HEK293 (cell line): ENCODE results near the gene SYT2.
A peak's percentile ranks its signal among the peaks of the same experiment; 100 is the strongest.

ENCODE experiments used
- CTCF ChIA-PET: fragments of 350-600 bp; formaldehyde crosslinking; extraction: SDS; loops from one replicate; lab custom pipeline; 2021; ENCODE audit warnings: antibody characterized with exemption; lab: Yijun Ruan, JAX
- POLR2A ChIA-PET: fragments of 300-600 bp; formaldehyde crosslinking; extraction: SDS; loops from one replicate; lab custom pipeline; 2020; ENCODE audit warnings: antibody characterized with exemption, inconsistent platforms; lab: Yijun Ruan, JAX
- H3K27ac ChIP-seq: fragments of 200-500 bp; sonication (Bioruptor generic); 2 replicates; pipeline ENCODE4 v1.5.1; 2014; ENCODE audit warnings: low read depth, low read length, control low read depth, inconsistent platforms; ENCODE audit errors: extremely low read depth
- H3K36me3 ChIP-seq, 2 experiments: fragments of 200-500 bp in 1 of 2; sonication (Bioruptor generic) in 1 of 2; 1 replicate in 1 of 2; 2 replicates in 1 of 2; pipeline ENCODE4 v1.5.1; 2014 to 2017; ENCODE audit warnings: inconsistent platforms in 2 of 2, low read length in 2 of 2; ENCODE audit not compliant: control insufficient read depth in 2 of 2, insufficient read depth in 1 of 2
- H3K4me1 ChIP-seq: fragments of 200-500 bp; sonication (Bioruptor generic); 2 replicates; pipeline ENCODE4 v1.5.1; 2014; ENCODE audit warnings: mild to moderate bottlenecking, low read length, inconsistent platforms; ENCODE audit not compliant: control insufficient read depth, insufficient read depth
- H3K4me3 ChIP-seq: 2 replicates; pipeline ENCODE4 v1.5.1; 2011; ENCODE audit warnings: low read depth, mild to moderate bottlenecking, control low read depth, low read length, moderate library complexity
- H3K9me3 ChIP-seq: fragments of 200-500 bp; sonication (Bioruptor generic); 2 replicates; pipeline ENCODE4 v1.5.1; 2014; ENCODE audit warnings: low read depth, low read length, inconsistent platforms; ENCODE audit not compliant: control insufficient read depth, insufficient read depth
- EGR2 ChIP-seq: fragments of 450-650 bp; formaldehyde crosslinking; IDR thresholded peaks from 2 replicates; pipeline ENCODE4 v1.5.1; 2016; ENCODE audit warnings: low read depth, missing biosample characterization, missing genetic modification characterization
- HOXA7 ChIP-seq: sonication (generic); formaldehyde crosslinking; IDR thresholded peaks from 2 replicates; pipeline ENCODE4 v1.8.1; 2022; ENCODE audit warnings: missing genetic modification reagents, borderline replicate concordance
- IKZF3 ChIP-seq: fragments of 450-650 bp; IDR thresholded peaks from 2 replicates; pipeline ENCODE4 v1.5.0; 2018; ENCODE audit warnings: missing biosample characterization, mild to moderate bottlenecking, missing genetic modification characterization, moderate library complexity
- OSR2 ChIP-seq: fragments of 450-650 bp; formaldehyde crosslinking; IDR thresholded peaks from 2 replicates; pipeline ENCODE4 v1.5.1; 2016; ENCODE audit warnings: missing biosample characterization, missing genetic modification characterization
- PRDM1 ChIP-seq: fragments of 450-650 bp; formaldehyde crosslinking; IDR thresholded peaks from 2 replicates; pipeline ENCODE4; 2016; ENCODE audit warnings: missing biosample characterization, missing genetic modification characterization
- ZBTB20 ChIP-seq: fragments of 450-650 bp; formaldehyde crosslinking; IDR thresholded peaks from 2 replicates; pipeline ENCODE4 v1.5.1; 2016; ENCODE audit warnings: missing biosample characterization, missing genetic modification characterization
- ZBTB8A ChIP-seq: fragments of 450-650 bp; formaldehyde crosslinking; IDR thresholded peaks from 2 replicates; pipeline ENCODE4 v1.5.1; 2016; ENCODE audit warnings: missing biosample characterization, missing genetic modification characterization
- ZFHX2 ChIP-seq: fragments of 450-650 bp; formaldehyde crosslinking; conservative IDR thresholded peaks from 2 replicates; pipeline ENCODE4 v1.5.1; 2016; ENCODE audit warnings: missing biosample characterization, missing genetic modification characterization
- ZNF10 ChIP-seq: fragments of 450-650 bp; formaldehyde crosslinking; IDR thresholded peaks from 2 replicates; pipeline ENCODE4 v1.5.1; 2017; ENCODE audit warnings: missing biosample characterization, missing genetic modification characterization
- ZNF677 ChIP-seq: fragments of 450-650 bp; IDR thresholded peaks from 2 replicates; pipeline ENCODE4 v1.5.0; 2018; ENCODE audit warnings: missing biosample characterization, mild to moderate bottlenecking, missing genetic modification characterization, moderate library complexity
- TF ChIP-seq, protein P1 (sequence below): fragments of 450-650 bp; formaldehyde crosslinking; IDR thresholded peaks from 2 replicates; pipeline ENCODE4 v1.5.1; 2017; ENCODE audit warnings: missing biosample characterization, missing genetic modification characterization
- TF ChIP-seq, protein P2 (sequence below): fragments of 450-650 bp; formaldehyde crosslinking; conservative IDR thresholded peaks from 2 replicates; pipeline ENCODE4 v1.5.1; 2016; ENCODE audit warnings: low read depth, missing biosample characterization, missing genetic modification characterization
- TF ChIP-seq, protein P3 (sequence below): fragments of 450-650 bp; formaldehyde crosslinking; IDR thresholded peaks from 2 replicates; pipeline ENCODE4 v1.5.1; 2016; ENCODE audit warnings: missing biosample characterization, missing genetic modification characterization

SYT2 gene

DNA sequence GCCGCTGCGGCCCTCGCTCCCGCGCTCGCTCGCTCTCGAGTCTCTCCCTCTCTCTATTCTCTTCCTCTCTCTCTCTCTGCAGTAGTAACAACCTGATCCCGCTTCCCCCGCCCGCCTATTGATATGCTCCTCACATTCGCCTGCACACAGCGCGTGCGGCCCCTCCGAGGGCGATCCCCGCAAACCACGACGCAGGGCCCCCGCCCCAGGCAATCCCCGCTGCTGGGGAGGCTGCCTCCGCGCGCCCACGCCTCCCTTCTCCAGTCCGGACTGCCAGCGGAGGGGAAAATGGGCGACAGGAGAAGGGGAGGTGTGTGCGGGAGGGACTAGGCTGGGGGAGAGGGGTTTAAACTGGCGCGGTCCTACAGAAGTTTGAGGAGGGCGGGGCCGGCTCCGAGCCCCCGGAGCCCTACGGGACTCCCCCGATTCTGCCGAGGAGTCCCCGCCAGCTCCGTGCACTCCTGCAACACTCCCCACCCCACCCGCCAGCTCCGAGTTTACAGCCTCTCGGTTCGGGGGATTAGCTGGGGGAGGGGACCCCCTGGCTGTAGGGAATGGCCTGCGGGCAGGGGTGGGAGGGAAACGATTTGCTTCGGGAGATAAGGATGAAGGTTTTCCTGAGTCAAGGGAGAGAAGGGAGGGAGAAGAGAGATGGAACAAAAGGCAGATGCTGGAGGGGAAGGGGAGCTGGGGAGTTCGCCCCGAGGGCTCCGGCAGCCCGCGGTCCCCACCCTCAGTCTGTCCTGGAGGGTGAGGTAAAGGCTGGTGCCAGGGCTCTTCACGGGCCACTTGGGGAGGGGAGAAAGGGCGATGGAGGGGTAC is 66.6 kb downstream of the SYT2 start (continued):
- TF ChIP-seq, protein P1, sequence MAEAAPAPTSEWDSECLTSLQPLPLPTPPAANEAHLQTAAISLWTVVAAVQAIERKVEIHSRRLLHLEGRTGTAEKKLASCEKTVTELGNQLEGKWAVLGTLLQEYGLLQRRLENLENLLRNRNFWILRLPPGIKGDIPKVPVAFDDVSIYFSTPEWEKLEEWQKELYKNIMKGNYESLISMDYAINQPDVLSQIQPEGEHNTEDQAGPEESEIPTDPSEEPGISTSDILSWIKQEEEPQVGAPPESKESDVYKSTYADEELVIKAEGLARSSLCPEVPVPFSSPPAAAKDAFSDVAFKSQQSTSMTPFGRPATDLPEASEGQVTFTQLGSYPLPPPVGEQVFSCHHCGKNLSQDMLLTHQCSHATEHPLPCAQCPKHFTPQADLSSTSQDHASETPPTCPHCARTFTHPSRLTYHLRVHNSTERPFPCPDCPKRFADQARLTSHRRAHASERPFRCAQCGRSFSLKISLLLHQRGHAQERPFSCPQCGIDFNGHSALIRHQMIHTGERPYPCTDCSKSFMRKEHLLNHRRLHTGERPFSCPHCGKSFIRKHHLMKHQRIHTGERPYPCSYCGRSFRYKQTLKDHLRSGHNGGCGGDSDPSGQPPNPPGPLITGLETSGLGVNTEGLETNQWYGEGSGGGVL (tag by site-specific recombination): peak; percentile 83
- TF ChIP-seq, protein P2, sequence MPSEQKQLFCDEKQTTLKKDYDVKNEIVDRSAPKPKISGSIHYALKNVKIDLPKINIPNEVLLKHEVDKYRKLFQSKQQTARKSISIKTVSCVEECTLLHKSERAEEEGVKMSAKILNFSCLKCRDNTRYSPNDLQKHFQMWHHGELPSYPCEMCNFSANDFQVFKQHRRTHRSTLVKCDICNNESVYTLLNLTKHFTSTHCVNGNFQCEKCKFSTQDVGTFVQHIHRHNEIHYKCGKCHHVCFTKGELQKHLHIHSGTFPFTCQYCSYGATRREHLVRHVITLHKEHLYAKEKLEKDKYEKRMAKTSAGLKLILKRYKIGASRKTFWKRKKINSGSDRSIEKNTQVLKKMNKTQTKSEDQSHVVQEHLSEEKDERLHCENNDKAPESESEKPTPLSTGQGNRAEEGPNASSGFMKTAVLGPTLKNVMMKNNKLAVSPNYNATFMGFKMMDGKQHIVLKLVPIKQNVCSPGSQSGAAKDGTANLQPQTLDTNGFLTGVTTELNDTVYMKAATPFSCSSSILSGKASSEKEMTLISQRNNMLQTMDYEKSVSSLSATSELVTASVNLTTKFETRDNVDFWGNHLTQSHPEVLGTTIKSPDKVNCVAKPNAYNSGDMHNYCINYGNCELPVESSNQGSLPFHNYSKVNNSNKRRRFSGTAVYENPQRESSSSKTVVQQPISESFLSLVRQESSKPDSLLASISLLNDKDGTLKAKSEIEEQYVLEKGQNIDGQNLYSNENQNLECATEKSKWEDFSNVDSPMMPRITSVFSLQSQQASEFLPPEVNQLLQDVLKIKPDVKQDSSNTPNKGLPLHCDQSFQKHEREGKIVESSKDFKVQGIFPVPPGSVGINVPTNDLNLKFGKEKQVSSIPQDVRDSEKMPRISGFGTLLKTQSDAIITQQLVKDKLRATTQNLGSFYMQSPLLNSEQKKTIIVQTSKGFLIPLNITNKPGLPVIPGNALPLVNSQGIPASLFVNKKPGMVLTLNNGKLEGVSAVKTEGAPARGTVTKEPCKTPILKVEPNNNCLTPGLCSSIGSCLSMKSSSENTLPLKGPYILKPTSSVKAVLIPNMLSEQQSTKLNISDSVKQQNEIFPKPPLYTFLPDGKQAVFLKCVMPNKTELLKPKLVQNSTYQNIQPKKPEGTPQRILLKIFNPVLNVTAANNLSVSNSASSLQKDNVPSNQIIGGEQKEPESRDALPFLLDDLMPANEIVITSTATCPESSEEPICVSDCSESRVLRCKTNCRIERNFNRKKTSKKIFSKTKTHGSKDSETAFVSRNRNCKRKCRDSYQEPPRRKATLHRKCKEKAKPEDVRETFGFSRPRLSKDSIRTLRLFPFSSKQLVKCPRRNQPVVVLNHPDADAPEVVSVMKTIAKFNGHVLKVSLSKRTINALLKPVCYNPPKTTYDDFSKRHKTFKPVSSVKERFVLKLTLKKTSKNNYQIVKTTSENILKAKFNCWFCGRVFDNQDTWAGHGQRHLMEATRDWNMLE (tag by site-specific recombination): no peak
- TF ChIP-seq OSR2 (tag by site-specific recombination) (no peak), HOXA7 (CRISPR knock-in tag) (no peak), EGR2 (peak; percentile 94)
- TF ChIP-seq, protein P3, sequence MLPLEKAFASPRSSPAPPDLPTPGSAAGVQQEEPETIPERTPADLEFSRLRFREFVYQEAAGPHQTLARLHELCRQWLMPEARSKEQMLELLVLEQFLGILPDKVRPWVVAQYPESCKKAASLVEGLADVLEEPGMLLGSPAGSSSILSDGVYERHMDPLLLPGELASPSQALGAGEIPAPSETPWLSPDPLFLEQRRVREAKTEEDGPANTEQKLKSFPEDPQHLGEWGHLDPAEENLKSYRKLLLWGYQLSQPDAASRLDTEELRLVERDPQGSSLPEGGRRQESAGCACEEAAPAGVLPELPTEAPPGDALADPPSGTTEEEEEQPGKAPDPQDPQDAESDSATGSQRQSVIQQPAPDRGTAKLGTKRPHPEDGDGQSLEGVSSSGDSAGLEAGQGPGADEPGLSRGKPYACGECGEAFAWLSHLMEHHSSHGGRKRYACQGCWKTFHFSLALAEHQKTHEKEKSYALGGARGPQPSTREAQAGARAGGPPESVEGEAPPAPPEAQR (tag by site-specific recombination): no peak

DNA sequence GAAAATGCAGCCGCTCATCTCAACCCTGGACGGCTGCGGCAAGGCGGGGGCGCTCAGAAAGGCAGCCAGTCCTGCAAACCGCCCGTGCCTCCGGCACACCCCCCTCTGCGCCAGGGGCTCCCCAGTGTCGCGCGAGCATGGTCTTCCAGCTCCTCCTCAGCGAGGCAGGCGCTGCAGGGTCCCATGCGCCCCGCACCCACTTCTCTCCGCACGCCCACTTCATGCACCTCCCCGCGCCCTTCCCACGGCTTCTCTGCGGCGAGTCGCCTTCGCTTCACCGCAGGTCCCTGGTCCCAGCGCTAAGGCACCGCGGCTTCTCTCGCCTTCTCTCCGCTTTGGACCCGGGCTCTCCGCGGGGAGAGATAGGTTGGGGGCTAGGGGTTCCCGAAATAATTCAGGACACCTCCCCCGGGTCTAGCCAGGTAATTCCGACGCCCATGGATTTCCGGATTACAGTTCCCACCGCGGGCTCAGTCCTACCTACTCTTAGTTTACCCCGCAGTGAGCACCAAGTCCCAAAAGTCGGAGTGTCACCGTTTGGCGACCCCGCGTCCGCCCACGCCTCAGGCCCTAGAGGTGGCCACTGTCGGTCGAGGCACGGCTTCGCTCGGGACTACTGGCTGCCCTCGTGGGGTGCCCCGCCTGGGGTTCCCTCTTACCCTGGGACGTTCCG is 67.5 kb downstream of the SYT2 start:
- Histone ChIP-seq H3K9me3 (no peaks in the 10 kb centered on the region), H3K4me3 (peak overlapping the region; percentile 33), H3K36me3 (no peaks in the 10 kb centered on the region), H3K4me1 (no peaks in the 10 kb centered on the region; the same call in 1 of the 2 replicates), H3K27ac (no peak overlapping the region)
- POLR2A ChIA-PET: no interaction called here
- TF ChIP-seq ZNF10 (tag by site-specific recombination) (no peak), ZFHX2 (tag by site-specific recombination) (peak; percentile 72), ZBTB8A (tag by site-specific recombination) (peak; percentile 16; the same call in 1 of the 2 replicates), ZBTB20 (tag by site-specific recombination) (no peak), EGR2 (peak; percentile 60)
- CTCF ChIA-PET: interaction anchor here (0.5 kb wide), 1 partner anchor 13 kb away, joined by 4 read pairs; no protein-coding TSS in a partner anchor

DNA sequence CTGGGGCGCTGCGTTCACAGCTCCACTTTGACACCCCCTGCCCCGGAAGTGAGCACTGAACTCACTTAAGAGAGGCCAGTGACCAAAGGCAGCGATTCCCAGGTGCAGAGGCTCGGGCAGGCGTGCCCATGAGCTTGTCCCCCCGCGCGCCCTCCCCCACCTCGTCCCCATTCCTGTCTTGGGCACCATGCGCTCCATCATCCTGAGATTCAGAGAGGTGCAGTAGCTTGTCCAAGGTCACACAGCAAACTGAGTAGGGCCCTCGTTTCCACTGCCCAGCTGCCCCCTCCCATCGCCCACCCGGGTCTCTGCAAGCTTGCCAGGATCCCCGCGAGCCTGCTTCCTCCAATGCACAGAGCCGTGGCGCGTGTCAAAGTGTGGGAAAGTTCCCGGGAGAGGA is 68.0 kb downstream of the SYT2 start:
- CTCF ChIA-PET: interaction anchor here (0.5 kb wide), 1 partner anchor 13 kb away, joined by 4 read pairs; no protein-coding TSS in a partner anchor
- TF ChIP-seq PRDM1 (tag by site-specific recombination): no peak
- no peak for TF ChIP-seq ZNF677 (tag by site-specific recombination)
- TF ChIP-seq IKZF3: no peak
- H3K4me1 ChIP-seq: no peaks in the 10 kb centered on the region; the same call in 1 of the 2 replicates
- no peaks in the 10 kb centered on the region for H3K9me3 ChIP-seq
- no peaks in the 10 kb centered on the region for H3K36me3 ChIP-seq
- POLR2A ChIA-PET: no interaction called here
- H3K27ac ChIP-seq: no peak overlapping the region
- no peak overlapping the region for H3K4me3 ChIP-seq
